Stromal cell of bone marrow (primary cell): ENCODE measurements around the gene RABL2A.
"Not testable (repeated sequence)": the region's sequence is repeated elsewhere in the genome, so short reads cannot be mapped to it uniquely, and the experiment has no call there.

Experiments
- DNase-seq: peaks from one replicate; pipeline ENCODE4 v3.0.0-alpha.2; 2012; ENCODE audit warnings: low read depth

Gene RABL2A

DNA sequence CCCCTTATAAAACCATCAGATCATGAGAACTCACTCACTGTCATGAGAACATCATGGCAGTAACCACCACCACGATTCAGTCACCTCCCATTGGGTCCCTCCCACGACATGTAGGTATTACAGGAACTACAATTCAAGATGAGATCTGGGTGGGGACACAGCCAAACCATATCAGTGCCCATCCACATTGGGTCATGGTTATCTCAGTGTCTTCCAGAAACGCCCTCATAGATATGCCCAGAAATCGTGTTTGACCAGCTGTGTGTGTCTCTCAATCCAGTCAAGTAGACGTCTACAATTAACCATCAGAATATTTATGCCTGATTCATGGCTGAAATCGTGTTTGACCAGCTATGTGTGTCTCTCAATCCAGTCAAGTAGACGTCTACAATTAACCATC, 17.2 kb upstream of the RABL2A start:
- DNase-seq, result not testable (repeated sequence)

DNA sequence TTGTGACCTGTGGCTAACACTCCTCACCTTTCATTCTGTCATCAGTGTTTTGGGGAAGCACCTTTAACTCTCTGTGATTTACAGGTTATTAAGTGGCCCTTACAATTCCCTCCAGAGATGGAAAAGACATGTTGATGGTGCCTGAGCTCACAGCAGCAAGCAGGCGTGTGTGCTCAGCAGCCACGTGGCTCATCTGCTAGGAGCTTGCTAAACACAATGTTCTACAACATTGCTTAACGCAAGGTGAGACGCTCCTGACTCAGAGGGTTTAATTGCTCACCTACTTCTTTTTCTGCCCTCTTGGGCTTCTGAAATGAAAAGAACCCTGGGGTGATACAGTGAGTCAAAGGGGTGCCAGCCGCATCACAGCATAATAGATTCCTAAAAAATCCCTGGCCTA, 6.1 kb upstream of the RABL2A start:
- not testable (repeated sequence) for DNase-seq

DNA sequence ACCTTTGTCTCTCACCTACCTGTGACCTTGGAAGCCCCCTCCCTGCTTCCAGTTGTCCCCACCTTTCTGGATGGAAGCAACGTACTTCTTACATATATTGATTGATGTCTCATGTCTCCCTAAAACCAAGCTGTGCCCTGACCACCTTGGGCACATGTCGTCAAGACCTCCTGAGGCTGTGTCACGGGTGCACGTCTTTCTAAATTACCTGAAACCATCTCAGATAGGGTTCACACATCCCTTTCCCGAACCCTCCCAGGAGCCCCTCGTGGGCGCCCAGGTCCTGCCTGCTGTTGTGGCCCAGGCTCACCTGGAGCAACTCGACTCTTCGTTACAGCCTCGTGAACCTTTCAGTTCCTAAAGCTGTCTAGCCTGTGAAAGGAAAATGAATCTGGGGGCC, 1.2 kb upstream of the RABL2A start:
- DNase-seq, result not testable (repeated sequence)

DNA sequence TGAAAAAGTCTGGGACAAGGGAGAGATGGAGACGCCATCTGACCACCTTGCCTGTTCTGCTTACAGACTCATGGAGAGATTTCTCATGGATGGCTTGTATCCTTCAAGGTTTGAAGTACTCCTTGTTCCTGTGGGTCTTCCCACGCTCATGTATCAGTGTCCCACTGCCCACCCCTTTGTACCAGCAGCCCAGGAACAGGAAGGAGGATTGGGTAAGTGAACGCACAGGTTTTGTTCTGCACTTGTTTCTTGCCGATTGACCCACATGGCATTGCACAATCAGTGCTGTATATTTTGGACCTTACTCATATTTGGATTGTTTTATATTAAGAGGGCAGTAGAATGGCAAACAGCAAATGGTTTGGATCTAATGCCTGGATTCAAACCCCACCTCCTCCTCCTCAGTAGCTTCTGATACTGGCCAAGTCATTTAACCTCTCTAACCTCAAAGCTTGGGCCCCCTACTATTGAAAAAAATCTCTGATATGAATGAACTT, 5.8 kb downstream of the RABL2A start:
- not testable (repeated sequence) for DNase-seq

DNA sequence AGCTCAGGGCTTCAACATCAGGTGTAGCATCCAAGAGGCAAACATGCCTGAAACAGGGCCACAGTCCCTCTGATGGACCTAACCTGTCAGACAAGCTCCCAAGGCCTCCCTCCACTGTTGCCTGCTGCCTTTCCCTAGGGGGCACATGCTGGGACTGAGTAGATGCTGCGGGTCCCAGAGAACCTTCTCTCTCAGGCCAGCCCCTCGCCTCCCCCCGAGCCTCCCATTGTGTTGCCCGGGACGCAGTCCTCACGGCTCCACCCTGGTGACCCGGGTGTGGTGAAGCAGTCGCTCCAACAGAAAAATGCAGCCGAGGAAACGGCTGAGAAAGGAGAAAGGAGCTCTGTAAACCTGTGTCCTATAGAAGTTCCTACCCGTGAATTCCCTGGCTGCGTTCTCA, 8.3 kb downstream of the RABL2A start:
- DNase-seq, result not testable (repeated sequence)

DNA sequence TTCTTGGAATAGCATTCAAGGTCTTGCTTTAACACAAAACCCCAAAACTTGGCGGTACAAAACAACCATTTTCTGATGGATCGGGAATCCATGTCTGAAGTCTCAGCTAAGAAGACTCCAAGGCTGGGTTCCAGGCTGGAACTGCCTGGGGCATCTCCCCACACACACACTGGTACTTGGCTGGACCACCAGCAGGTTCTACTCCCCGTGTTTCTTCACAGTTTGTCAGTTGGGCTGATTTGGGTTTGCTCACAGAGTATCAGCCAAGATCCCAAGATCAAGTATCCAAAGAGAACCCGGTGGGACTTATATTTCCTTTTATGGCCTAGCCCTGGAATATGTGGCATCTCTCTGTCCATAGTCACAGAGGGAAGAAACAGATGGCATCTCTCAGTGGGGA, 9.2 kb downstream of the RABL2A start:
- DNase-seq, result not testable (repeated sequence)

DNA sequence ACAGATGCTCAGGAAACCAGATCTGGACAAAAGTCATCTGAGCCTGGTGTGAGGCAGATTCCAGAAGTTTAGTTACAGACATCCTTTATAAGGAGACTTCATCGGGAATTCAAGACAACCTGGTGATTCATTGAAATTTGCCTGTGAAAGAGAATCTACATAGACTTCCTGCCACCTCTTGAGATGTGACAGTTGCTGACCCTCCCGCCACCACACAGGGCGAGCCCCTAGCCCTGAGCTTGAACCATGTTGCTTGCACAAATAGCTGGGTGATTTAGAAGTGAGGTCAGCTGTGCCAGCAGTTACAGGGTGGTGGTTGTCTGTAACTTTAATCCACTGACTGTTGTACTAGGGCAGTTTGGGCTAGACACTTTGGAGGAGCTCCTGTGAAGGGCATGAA, 11.0 kb downstream of the RABL2A start:
- not testable (repeated sequence) for DNase-seq

DNA sequence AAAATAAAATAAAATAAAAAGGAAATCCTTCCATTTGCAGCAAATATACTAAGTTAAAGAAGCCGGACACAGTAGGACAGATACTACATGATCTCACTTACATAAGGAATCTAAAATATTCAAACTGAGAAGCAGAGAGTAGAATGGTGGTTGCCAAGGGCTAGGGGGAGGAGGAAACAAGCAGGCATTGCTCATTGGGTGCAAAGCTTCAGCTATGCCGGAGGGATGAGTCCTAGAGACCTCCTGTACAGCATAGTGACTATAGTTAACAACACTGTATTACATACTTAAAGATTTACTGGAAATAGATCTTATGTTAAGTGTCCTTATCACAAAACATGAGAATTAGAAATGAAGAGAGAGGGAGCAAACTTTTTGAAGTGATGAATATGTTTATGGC, 19.2 kb downstream of the RABL2A start:
- not testable (repeated sequence) for DNase-seq

DNA sequence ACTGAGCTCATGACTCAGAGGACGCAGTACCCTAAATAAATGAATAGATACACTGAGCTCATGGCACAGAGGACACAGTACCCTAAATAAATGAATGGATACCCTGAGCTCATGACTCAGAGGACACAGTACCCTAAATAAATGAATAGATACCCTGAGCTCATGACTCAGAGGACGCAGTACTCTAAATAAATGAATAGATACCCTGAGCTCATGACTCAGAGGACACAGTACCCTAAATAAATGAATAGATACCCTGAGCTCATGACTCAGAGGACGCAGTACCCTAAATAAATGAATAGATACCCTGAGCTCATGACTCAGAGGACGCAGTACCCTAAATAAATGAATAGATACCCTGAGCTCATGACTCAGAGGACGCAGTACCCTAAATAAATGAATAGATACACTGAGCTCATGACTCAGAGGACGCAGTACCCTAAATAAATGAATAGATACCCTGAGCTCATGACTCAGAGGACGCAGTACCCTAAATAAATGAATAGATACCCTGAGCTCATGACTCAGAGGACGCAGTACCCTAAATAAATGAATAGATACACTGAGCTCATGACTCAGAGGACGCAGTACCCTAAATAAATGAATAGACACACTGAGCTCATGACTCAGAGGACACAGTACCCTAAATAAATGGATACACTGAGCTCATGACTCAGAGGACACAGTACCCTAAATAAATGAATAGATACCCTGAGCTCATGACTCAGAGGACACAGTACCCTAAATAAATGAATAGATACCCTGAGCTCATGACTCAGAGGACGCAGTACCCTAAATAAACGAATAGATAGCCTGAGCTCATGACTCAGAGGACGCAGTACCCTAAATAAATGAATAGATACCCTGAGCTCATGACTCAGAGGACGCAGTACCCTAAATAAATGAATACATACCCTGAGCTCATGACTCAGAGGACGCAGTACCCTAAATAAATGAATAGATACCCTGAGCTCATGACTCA, 24.1 kb downstream of the RABL2A start:
- DNase-seq, result not testable (repeated sequence)

DNA sequence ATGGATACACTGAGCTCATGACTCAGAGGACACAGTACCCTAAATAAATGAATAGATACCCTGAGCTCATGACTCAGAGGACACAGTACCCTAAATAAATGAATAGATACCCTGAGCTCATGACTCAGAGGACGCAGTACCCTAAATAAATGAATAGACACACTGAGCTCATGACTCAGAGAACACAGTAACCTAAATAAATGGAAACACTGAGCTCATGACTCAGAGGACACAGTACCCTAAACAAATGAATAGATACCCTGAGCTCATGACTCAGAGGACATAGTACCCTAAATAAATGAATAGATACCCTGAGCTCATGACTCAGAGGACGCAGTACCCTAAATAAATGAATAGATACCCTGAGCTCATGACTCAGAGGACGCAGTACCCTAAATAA, 25.5 kb downstream of the RABL2A start:
- DNase-seq, result not testable (repeated sequence)

DNA sequence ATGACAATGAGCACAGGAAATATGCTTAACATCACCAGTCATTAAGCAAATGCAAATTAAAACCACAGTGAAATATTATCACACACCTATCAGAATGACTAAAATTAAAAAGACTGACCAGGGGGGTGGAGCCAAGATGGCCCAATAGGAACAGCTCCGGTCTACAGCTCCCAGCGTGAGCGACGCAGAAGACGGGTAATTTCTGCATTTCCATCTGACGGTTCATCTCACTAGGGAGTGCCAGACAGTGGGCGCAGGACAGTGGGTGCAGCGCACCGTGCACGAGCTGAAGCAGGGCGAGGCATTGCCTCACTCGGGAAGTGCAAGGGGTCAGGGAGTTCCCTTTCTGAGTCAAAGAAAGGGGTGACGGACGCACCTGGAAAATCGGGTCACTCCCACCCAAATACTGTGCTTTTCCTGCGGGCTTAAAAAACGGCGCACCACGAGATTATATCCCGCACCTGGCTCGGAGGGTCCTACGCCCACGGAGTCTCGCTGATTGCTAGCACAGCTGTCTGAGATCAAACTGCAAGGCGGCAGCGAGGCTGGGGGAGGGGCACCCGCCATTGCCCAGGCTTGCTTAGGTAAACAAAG, 29.1 kb downstream of the RABL2A start:
- DNase-seq, result not testable (repeated sequence)

DNA sequence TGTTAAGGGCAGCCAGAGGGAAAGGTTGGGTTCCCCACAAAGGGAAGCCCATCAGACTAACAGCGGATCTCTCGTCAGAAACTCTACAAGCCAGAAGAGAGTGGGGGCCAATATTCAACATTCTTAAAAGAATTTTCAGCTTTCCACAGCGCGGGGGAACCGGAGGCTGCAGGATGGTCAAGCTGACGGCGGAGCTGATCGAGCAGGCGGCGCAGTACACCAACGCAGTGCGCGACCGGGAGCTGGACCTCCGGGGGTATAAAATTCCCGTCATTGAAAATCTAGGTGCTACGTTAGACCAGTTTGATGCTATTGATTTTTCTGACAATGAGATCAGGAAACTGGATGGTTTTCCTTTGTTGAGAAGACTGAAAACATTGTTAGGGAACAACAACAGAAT, 30.7 kb downstream of the RABL2A start:
- DNase-seq, result not testable (repeated sequence)

DNA sequence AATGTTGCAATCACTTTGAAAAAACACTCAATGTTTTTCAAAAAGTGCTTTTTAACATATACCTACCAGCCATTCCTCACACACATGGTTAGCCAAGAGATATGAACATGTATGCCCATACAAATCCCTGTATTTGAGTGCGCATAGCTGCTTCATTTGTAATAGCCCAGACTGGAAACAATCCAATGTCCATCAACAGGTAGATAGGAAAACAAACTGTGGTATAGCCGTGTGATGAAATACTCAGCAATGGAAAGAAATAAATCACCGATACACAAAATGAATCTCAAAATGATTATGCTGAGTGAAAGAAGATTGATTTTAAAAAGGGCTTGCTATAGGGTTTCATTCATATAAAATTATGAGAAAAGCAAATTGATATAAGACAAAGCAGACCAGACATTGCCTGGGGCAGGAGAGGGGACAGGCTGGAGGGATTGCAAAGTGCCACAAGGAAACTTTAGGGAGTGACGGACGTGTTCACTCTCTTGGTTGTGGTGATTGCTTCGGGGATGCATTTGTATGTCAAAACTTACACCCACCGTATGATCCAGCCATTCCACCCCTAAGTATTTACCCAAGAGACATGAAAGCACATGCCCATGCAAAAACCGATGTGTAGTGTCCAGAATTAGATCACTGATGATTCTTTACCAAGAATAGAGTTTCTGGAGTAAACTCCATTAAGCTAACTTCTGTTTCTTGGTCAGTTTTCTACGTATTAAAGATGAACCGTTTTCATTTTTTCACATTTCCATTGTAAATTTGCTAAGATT, 36.4 kb downstream of the RABL2A start:
- not testable (repeated sequence) for DNase-seq

DNA sequence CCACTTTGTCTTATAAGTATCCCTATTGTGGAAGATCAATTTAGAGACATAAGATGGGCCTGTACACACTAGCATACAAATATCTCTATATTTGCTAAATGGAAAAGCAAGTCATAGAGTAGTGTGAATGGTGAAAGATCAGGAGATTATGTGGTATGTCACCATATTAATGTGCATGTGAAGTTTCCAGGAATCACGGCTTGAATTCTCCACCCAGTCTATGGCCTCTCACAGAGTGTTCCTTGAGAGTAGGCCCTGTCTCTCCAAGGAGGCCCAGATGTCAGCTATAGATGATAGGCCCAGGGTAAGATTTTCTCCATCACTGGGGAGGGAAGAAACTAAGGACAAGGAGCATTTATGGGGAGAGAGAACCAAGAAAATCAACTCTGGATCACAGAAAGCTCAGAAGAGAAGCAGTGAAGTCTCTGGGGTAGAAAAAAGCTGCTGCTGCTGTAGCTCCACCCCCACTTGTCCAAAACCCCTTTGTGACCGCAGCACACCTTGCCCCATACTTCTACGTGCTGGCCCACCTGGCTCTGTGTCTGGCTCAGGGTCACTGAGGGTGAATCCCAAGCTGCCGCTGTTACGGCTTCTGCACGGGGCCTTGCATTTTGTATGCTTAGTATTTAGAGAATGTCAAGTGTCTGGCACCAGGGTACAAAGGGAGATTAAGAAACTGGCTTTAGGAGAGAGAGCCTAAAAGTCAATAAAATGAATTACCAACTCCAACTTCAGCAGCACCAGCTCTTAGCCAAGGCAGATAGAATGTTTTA, 37.9 kb downstream of the RABL2A start:
- DNase-seq, result not testable (repeated sequence)

DNA sequence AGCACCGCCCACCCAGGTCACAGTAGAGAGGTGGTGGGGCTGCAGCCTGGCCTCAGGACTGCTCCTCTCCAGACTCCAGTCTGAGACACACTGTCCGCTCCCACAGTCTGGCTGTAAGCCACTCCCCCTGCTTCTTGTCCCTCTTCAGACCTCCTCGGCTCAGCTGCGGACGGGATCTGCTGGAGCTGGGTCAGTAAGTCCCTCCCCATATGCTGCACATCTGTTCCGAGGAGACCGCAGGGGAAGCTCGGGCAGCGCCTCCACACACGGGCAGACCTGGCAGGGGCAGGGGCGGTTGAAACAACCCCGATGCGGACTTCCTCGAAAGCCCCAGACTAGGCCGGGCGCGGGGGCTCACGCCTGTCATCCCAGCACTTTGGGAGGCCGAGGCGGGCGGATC, 41.9 kb downstream of the RABL2A start:
- DNase-seq, result not testable (repeated sequence)

DNA sequence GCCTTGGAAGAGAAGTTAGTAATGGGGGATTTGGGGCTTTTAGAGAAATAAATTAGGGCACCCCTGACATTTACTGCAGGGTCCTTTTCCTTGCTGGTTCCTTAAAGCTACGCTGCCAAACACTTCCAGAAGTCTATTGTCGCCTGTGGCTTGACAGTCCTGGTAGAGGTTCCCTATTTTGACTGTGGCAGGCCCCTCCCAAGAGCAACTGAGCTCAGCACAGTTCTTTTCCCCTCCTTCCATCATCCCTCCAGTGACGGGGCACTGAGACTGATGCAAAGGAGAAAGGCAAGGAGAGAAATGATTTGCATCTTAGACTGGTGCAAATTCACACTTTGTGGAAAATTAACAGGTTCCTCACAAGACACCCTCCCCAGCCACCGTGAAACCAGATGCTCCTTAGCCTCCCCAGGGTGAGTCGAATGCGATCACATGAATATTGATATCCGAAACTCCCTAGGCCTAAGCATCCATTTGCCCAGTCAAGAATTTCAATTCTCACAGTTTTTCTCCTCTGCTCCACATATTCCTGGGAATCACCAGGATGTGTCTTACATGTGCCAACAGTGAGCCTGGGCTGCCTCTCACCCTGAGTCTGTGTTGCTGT, 45.4 kb downstream of the RABL2A start:
- no peak for DNase-seq

DNA sequence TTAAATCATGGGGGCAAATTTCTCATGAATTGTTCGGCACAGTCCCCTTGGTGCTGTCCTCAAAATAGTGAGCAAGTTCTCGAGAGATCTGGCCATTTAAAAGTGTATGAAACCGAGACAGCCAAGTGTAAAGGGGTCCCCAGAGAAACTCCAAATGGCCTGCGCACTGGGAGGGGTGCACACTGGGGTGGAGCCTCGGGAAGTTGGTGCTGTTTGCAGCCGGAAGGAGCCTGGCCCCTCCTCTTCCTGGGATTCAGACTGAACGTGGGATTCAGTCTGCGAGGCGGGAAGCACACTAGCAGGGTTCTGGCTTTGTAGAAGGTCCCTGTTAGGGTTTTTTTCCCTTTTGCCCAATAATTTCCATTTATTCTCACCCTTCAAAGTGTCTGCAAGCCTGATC, 48.8 kb downstream of the RABL2A start:
- no peak for DNase-seq

DNA sequence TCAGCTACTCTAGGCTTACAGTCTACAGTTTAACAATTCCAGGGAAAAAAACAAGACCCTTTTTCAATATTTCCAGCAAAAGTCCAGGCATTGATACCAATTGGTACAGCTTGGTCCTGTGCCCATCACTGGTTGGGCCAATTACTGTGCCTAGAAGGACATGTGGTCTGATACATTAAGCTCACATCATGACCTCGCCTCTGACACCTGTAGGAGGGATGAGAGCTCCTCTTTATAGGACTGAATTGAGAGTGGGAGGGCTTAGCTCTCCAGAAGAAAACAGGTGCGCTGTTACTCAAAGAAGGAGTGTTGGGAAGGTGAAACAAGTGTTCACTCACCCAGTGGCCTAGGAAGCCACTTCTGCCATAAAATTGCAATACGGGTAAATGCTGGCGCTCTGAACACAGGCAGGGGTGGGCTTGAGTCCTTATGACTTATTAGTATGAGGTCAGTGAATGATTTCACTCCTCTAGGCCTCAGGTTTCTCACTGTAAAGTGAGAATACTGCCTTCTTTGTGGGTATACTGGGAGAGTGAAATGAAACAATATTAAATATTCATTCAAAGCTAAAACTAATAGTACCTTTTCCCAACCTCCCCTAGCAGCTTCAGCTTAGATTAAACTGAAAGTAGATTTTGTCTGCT, 49.7 kb downstream of the RABL2A start:
- DNase-seq, result no peak

DNA sequence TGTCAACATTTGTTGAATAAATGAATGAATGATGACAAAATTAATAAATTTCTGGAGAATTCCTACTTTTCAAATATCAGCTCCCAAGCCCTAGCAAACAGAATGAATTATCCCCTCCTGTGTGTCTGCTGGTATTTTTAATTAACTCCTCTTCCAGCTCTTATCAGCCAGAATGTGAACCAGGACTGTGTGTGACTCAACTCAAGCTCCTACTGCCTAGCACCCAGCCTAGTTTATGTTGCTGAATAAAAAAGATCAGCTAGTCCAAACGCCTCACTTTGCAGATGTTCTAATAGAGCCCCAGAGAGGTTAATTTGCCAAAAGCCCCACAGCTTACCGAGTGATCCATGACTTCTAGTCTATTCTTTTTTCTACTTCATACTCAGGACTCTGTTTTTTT, 50.3 kb downstream of the RABL2A start:
- DNase-seq, result no peak

DNA sequence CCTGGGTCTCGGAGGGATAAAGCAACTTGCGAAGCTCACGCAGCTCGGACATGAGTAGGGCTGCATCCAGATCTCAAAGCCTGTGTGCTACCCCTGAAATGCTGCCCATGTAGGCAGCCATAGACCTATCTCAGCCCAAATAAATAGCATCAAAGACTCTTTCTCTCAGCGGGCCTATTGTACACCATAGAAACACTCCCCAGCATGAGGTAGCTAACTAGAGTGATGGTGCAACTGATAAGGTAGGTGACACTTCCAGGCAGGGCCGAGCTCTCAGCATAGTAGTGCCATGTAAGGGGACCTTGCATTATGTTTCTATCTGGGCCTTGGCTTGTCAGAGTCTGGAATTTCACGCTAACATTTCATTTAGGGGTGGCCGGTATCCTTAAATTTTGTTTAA, 52.4 kb downstream of the RABL2A start:
- no peak for DNase-seq

DNA sequence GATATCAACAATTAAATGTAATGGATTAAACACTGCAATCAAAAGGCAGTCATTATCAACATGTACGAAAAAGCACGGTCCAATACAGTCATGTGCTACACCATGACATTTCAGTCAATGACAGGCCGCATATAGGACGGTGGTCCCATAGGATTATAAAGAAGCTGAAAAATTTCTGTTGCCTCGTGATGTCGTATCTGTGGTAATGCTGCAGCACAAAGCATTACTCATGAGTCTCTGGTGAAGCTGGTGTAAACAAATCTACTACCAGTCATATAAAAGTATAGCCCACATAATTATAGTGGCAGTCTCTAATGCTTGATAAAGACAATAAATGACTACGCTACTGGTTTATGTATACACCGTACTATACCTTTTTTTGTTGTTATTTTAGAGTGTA, 58.4 kb downstream of the RABL2A start:
- no peak for DNase-seq
